ENCODE results near the gene FRMPD3.

The FRMPD3 gene

GRCh38 chrX:107482046-107482445, 32.6 kb downstream of the FRMPD3 start:
- DNase-seq: no peak

- DNase-seq: no peak
These were observed 34.7 kb downstream of the FRMPD3 start for GRCh38 chrX:107484002-107484726.

GRCh38 chrX:107485013-107485412, 35.6 kb downstream of the FRMPD3 start:
- no peak for DNase-seq

- no peak for DNase-seq
These were observed 43.7 kb downstream of the FRMPD3 start for GRCh38 chrX:107493141-107493540.

- DNase-seq: no peak
These were observed 47.3 kb downstream of the FRMPD3 start for GRCh38 chrX:107496786-107497185.

Measured in activated CD4-positive, alpha-beta T cell treated with anti-CD3 and anti-CD28 coated beads, Interleukin-2, Interleukin-6, amounts not matched to agents 100 ng/mL and 50 ng/mL, durations not matched to agents 16 hours and 8 hours (primary cell).